ENCODE results near the gene FNBP1L.

- no peak for TF ChIP-seq CTCF (IDR thresholded peaks at IDR 0.05)
- TF ChIP-seq POLR2A (IDR thresholded peaks at IDR 0.05), result no peak
These were observed 101.2 kb downstream of the FNBP1L start for GRCh38 chr1:93549131-93549530.

Data from testis (tissue), 2 donors.